Rectal smooth muscle tissue (tissue), 1 donor: Measurements from ENCODE around the gene AKAP12.

Experiments
- H3K27ac ChIP-seq: one replicate; pipeline ENCODE4 v1.7.0; 2013; ENCODE audit warnings: low read depth, low read length, inconsistent platforms
- H3K27me3 ChIP-seq: one replicate; pipeline ENCODE4 v1.7.0; 2013; ENCODE audit warnings: low read length; ENCODE audit not compliant: control insufficient read depth, insufficient read depth
- H3K36me3 ChIP-seq: one replicate; pipeline ENCODE4 v1.7.0; 2013; ENCODE audit warnings: low read length; ENCODE audit not compliant: control insufficient read depth, insufficient read depth
- H3K4me1 ChIP-seq: one replicate; pipeline ENCODE4 v1.7.0; 2013; ENCODE audit warnings: low read length; ENCODE audit not compliant: control insufficient read depth, insufficient read depth
- H3K4me3 ChIP-seq: one replicate; pipeline ENCODE4 v1.7.0; 2013; ENCODE audit warnings: low read length
- H3K9ac ChIP-seq: one replicate; pipeline ENCODE4 v1.7.0; 2013; ENCODE audit warnings: low read length

AKAP12 gene

GRCh38 chr6:151322570-151322969 lies 82.8 kb downstream of the AKAP12 start:
- Histone ChIP-seq H3K27ac (peak overlapping the region; percentile 84), H3K4me1 (peaks cover 23% of the 10 kb centered on the region), H3K9ac (no peak overlapping the region), H3K27me3 (peaks cover 6% of the 10 kb centered on the region), H3K4me3 (no peak overlapping the region), H3K36me3 (no peaks in the 10 kb centered on the region)

DNA sequence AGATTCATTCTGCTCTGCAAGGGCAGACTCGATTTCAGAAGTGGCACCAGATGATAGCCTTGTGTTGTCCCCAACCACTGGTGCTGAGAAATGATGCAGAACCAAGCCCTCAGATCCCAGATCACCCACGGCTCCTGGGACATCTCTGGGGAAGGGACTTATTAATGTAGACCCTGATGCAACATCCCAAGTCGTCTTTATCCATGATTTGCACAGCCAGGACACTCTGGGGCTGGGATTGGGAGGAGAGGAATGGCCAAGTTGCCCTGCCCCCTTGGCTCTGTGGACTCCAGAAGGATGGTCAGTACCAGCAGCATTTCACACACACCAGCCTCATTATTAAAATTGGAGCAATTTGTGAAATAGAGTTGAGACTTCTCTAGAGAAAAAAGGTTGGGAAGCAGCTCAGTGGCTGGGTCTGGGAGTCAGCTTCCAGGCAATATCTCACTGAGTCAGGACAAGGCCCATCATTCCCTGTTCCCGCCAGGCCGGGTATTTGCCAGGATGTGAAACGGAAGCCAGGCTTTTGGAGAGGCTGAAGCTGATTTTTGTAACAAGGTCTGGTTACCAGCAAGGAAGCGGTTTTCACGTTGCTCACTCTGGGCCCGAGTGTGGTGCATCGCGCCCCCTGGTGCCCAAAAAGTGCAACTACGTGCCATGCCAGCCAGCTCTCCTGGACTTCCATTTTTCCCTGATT lies 84.2 kb downstream of the AKAP12 start:
- Histone ChIP-seq H3K27me3 (peaks cover 6% of the 10 kb centered on the region), H3K4me3 (no peak overlapping the region), H3K4me1 (peaks cover 17% of the 10 kb centered on the region), H3K9ac (no peak overlapping the region), H3K36me3 (no peaks in the 10 kb centered on the region), H3K27ac (peak overlapping the region; percentile 84)

- H3K27ac ChIP-seq: peak overlapping the region; percentile 75
- H3K4me3 ChIP-seq: no peak overlapping the region
- no peaks in the 10 kb centered on the region for H3K36me3 ChIP-seq
- peaks cover 17% of the 10 kb centered on the region for H3K4me1 ChIP-seq
- H3K27me3 ChIP-seq: peaks cover 6% of the 10 kb centered on the region
- H3K9ac ChIP-seq: no peak overlapping the region
Observed at GRCh38 chr6:151324488-151324825, 84.7 kb downstream of the AKAP12 start.

- peak overlapping the region; percentile 78 for H3K9ac ChIP-seq
- H3K4me3 ChIP-seq: peak overlapping the region; percentile 76
- no peaks in the 10 kb centered on the region for H3K36me3 ChIP-seq
- peaks cover 17% of the 10 kb centered on the region for H3K4me1 ChIP-seq
- peaks cover 6% of the 10 kb centered on the region for H3K27me3 ChIP-seq
- H3K27ac ChIP-seq: peak overlapping the region; percentile 75
Observed at GRCh38 chr6:151325075-151326050, 85.6 kb downstream of the AKAP12 start.

DNA sequence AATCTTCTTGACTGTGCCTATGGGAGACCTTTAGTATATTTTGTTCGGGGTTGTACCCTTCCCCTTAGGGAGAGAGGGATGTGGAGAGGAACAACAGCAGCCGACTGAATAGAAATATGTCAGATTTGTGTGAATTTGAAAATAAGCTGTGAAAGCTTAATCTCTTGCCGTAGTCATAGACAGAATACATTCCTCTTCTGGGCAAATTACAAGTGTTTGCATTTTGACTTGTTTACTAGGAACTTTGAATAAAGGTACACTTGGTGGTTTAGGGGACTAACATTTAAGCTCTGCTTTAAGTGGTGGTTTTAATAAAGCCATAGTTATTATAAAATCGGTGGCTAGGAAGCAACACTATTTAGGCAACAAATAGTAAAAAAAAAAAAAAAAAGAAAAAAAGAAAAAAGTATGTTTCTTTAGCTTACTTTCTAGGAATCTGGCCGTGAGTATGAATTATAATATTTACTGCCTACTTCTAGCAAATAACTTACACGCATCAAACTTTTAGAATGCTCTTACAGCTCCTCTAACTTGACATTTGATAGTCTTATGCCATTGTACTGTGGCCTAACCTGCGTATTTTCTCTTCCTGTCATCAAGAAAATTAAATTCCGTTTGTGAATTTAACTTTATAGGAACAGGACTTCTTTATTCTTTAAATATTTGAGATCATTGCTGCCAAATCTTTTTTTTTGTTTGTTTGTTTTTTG lies 86.5 kb downstream of the AKAP12 start:
- H3K36me3 ChIP-seq: no peaks in the 10 kb centered on the region
- H3K27me3 ChIP-seq: peaks cover 6% of the 10 kb centered on the region
- peaks cover 17% of the 10 kb centered on the region for H3K4me1 ChIP-seq
- peak overlapping the region; percentile 78 for H3K9ac ChIP-seq
- H3K27ac ChIP-seq: peak overlapping the region; percentile 75
- peak overlapping the region; percentile 76 for H3K4me3 ChIP-seq

GRCh38 chr6:151327101-151327500 lies 87.3 kb downstream of the AKAP12 start:
- no peak overlapping the region for H3K9ac ChIP-seq
- no peaks in the 10 kb centered on the region for H3K36me3 ChIP-seq
- peaks cover 6% of the 10 kb centered on the region for H3K27me3 ChIP-seq
- peaks cover 17% of the 10 kb centered on the region for H3K4me1 ChIP-seq
- H3K4me3 ChIP-seq: no peak overlapping the region
- H3K27ac ChIP-seq: no peak overlapping the region

DNA sequence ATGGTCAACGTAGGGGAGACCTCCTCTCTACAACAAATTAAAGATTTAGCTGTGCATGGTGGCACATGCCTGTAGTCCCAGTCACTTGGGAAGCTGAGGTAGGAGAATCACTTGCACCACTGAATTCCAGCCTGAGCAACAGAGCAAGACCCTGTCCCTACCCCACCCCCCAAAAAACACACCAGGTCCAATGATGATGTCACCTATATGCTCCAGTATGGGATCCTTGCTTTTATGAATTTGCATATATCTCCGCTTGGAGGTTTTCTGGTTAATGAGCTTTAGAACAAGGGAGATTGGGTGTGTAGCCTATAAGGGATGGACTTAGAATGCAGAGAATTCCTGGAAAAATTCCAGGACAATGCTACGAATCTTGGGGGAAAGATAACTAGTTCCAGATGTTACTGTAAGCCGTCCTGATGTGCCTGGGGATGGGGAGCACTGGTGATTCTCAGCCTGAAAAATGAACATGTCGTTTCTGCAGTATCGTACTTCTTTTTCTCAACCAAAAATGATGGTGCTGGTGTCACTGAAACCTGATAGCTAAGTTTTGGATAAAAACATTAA lies 90.4 kb downstream of the AKAP12 start:
- no peak overlapping the region for H3K9ac ChIP-seq
- no peaks in the 10 kb centered on the region for H3K36me3 ChIP-seq
- no peak overlapping the region for H3K4me3 ChIP-seq
- peaks cover 2% of the 10 kb centered on the region for H3K4me1 ChIP-seq
- peaks cover 3% of the 10 kb centered on the region for H3K27me3 ChIP-seq
- H3K27ac ChIP-seq: no peak overlapping the region

- Histone ChIP-seq H3K9ac (no peak overlapping the region), H3K36me3 (no peaks in the 10 kb centered on the region), H3K4me3 (no peak overlapping the region), H3K27ac (no peak overlapping the region), H3K27me3 (no peaks in the 10 kb centered on the region), H3K4me1 (no peaks in the 10 kb centered on the region)
Observed at GRCh38 chr6:151335930-151336329, 96.2 kb downstream of the AKAP12 start.

DNA sequence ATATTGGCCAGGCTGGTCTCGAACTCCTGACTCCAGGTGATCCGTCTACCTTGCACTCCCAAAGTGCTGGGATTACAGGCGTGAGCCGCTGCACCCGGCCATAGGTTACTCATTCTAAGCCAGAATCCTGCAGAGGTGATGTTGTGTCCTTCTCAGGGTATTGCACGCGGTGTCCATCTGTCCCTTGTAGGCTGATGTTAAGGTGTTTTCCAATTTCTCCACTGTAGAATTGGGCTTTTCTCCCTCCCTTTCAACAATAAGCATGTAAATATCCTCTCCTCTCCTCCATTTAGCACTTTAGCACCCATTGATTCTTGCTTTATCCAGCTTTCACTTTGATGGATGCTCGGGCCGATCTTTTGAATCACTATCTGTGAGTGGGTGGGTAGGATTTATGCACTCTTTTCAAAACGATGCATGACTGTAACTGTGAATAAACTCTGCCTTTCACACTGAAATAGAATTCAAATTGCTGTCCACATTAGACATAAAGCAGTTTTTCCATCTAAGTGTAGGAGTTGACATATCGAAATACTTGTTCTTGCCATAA lies 99.0 kb downstream of the AKAP12 start:
- no peak overlapping the region for H3K4me3 ChIP-seq
- H3K4me1 ChIP-seq: no peaks in the 10 kb centered on the region
- H3K27ac ChIP-seq: peak overlapping the region; percentile 24
- H3K36me3 ChIP-seq: no peaks in the 10 kb centered on the region
- H3K9ac ChIP-seq: no peak overlapping the region
- H3K27me3 ChIP-seq: no peaks in the 10 kb centered on the region

GRCh38 chr6:151339369-151339768 lies 99.6 kb downstream of the AKAP12 start:
- H3K9ac ChIP-seq: no peak overlapping the region
- no peak overlapping the region for H3K4me3 ChIP-seq
- H3K36me3 ChIP-seq: no peaks in the 10 kb centered on the region
- no peaks in the 10 kb centered on the region for H3K4me1 ChIP-seq
- H3K27ac ChIP-seq: peak overlapping the region; percentile 24
- no peaks in the 10 kb centered on the region for H3K27me3 ChIP-seq

- no peaks in the 10 kb centered on the region for H3K27me3 ChIP-seq
- no peak overlapping the region for H3K4me3 ChIP-seq
- no peak overlapping the region for H3K27ac ChIP-seq
- H3K4me1 ChIP-seq: no peaks in the 10 kb centered on the region
- H3K36me3 ChIP-seq: no peaks in the 10 kb centered on the region
- H3K9ac ChIP-seq: no peak overlapping the region
Observed at GRCh38 chr6:151340219-151340978, 100.6 kb downstream of the AKAP12 start.
